ENCODE data around the gene FOXO4.

Gene FOXO4

DNA sequence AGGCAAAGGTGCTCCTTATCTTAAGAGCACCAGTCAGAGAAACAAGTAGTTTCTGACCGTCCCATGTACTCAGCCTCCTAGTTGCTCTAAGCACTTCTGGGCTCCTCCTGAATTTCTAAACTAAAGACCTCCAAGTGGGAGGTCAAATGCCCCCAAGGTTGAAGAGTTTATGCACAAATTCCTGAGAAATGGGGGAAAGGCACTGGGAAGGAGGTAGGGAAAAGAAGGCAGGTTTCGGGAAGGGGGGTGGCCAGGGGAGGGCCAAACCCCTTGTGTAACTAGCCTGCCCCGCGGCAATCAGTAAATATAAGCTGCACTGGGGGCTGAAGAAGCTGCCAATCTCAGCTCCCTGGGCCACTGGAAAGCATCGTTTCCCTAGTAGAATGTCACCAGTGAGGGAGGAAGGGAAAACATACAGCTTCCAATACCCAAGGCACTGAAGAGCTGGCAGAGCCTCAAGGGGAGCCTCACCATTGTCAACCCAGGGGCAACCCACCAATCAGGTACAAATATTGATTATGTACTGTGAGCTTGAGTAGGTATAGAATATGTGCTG, 3.4 kb downstream of the FOXO4 start:
- no peak overlapping the region for H3K4me3 ChIP-seq (ENCODE audit: low read length)
- DNase-seq (ENCODE audit: low read depth) = no peak
- TF ChIP-seq, protein P1, sequence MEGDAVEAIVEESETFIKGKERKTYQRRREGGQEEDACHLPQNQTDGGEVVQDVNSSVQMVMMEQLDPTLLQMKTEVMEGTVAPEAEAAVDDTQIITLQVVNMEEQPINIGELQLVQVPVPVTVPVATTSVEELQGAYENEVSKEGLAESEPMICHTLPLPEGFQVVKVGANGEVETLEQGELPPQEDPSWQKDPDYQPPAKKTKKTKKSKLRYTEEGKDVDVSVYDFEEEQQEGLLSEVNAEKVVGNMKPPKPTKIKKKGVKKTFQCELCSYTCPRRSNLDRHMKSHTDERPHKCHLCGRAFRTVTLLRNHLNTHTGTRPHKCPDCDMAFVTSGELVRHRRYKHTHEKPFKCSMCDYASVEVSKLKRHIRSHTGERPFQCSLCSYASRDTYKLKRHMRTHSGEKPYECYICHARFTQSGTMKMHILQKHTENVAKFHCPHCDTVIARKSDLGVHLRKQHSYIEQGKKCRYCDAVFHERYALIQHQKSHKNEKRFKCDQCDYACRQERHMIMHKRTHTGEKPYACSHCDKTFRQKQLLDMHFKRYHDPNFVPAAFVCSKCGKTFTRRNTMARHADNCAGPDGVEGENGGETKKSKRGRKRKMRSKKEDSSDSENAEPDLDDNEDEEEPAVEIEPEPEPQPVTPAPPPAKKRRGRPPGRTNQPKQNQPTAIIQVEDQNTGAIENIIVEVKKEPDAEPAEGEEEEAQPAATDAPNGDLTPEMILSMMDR (conservative IDR thresholded peaks at IDR 0.05; ENCODE audit: low read depth, low read length) = no peak

- DNase-seq (ENCODE audit: low read depth) = no peak
- TF ChIP-seq, protein P1 (conservative IDR thresholded peaks at IDR 0.05; ENCODE audit: low read depth, low read length) = no peak
- H3K4me3 ChIP-seq (ENCODE audit: low read length) = no peak overlapping the region
These were observed 4.1 kb downstream of the FOXO4 start for GRCh38 chrX:71099736-71100135.

DNA sequence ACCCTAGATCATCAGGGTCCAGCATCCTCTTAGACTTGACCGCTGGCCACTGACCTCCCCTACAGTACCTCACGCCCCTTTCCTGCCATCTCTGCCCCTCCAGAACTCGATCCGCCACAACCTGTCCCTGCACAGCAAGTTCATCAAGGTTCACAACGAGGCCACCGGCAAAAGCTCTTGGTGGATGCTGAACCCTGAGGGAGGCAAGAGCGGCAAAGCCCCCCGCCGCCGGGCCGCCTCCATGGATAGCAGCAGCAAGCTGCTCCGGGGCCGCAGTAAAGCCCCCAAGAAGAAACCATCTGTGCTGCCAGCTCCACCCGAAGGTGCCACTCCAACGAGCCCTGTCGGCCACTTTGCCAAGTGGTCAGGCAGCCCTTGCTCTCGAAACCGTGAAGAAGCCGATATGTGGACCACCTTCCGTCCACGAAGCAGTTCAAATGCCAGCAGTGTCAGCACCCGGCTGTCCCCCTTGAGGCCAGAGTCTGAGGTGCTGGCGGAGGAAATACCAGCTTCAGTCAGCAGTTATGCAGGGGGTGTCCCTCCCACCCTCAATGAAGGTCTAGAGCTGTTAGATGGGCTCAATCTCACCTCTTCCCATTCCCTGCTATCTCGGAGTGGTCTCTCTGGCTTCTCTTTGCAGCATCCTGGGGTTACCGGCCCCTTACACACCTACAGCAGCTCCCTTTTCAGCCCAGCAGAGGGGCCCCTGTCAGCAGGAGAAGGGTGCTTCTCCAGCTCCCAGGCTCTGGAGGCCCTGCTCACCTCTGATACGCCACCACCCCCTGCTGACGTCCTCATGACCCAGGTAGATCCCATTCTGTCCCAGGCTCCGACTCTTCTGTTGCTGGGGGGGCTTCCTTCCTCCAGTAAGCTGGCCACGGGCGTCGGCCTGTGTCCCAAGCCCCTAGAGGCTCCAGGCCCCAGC, 5.2 kb downstream of the FOXO4 start:
- TF ChIP-seq, protein P1 (conservative IDR thresholded peaks at IDR 0.05; ENCODE audit: low read depth, low read length) = no peak
- H3K4me3 ChIP-seq (ENCODE audit: low read length) = no peak overlapping the region
- DNase-seq (ENCODE audit: low read depth) = no peak

GRCh38 chrX:71102292-71102691, 6.6 kb downstream of the FOXO4 start:
- DNase-seq (ENCODE audit: low read depth) = no peak
- TF ChIP-seq, protein P1 (conservative IDR thresholded peaks at IDR 0.05; ENCODE audit: low read depth, low read length) = no peak
- H3K4me3 ChIP-seq (ENCODE audit: low read length) = no peak overlapping the region

GRCh38 chrX:71103110-71103983, 7.7 kb downstream of the FOXO4 start:
- no peak for DNase-seq (ENCODE audit: low read depth)
- TF ChIP-seq, protein P1 (conservative IDR thresholded peaks at IDR 0.05; ENCODE audit: low read depth, low read length) = no peak

DNA sequence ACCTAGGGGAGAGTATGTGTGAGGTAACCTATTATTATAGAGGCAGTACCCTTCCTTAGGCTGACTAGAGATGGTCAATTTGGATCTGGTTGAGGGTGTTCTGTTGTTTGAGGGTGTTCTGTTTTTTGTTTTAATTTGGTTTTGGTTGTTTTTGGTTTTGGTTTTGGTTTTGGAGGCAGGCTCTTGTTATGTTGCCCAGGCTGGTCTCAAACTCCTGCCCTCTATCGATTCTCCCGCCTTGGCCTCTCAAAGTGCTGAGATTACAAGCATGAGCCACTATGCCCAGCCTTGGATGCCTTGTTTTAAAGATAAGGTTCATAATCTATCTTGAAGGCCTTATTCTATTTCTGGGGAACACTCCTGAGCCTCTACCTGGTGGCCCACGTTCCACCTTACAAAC, 10.0 kb downstream of the FOXO4 start:
- DNase-seq (ENCODE audit: low read depth) = no peak
- H3K4me3 ChIP-seq (ENCODE audit: low read length) = no peak overlapping the region
- TF ChIP-seq, protein P1 (conservative IDR thresholded peaks at IDR 0.05; ENCODE audit: low read depth, low read length) = no peak

More at GRCh38 chrX:71103110-71103983, 7.7 kb downstream of the FOXO4 start:
- H3K4me3 ChIP-seq (ENCODE audit: low read length) = no peak overlapping the region

Measured in retinal pigment epithelial cell (primary cell).